Keratinocyte (primary cell): ENCODE data around the gene NGEF.

Experiments
- CTCF ChIP-seq, 3 experiments: IDR thresholded peaks in 1 of 3; conservative IDR thresholded peaks in 1 of 3; optimal IDR thresholded peaks in 1 of 3; 2 replicates in 2 of 3; 3 replicates in 1 of 3; pipeline versions ENCODE3 to v1.5.1; 2011; ENCODE audit warnings: low read length in 3 of 3, mild to moderate bottlenecking in 3 of 3, moderate library complexity in 2 of 3, control low read depth in 1 of 3, inconsistent platforms in 1 of 3; ENCODE audit not compliant: insufficient read depth in 2 of 3; ENCODE audit errors: extremely low read depth in 1 of 3
- EZH2 ChIP-seq: IDR thresholded peaks from one replicate; pipeline ENCODE4 v1.6.1; 2012; ENCODE audit warnings: inconsistent platforms, mild to moderate bottlenecking, low read length, moderate library complexity

DNA sequence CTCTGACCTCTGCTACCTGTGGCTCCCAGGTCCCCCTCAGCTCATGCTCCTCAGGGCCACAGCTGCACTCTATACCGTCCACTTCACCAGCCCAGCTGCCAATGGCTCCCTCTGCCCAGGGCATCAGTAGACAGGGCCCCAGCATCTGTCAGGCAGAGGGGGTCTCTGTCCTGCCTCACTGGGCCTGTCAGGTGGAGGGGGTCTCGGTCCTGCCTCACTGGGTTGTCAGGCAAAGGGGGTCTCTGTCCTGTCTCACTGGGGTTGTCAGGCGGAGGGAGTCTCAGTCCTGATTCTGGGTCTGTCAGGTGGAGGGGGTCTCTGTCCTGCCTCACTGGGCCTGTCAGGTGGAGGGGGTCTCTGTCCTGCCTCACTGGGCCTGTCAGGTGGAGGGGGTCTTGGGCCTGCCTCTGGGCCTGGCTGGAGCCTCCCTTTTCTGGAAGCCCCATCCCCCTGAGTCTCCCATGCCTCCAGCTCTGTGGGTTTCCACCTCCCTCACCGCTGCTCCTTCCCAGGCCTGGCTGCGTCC lies 123.1 kb downstream of the NGEF start:
- TF ChIP-seq CTCF (optimal IDR thresholded peaks at IDR 0.05 in 1 of 3, IDR thresholded peaks at IDR 0.05 in 1 of 3, conservative IDR thresholded peaks at IDR 0.05 in 1 of 3; ENCODE audit: extremely low read depth in 1 of 3, insufficient read depth in 2 of 3, low read length in 3 of 3), result no peak
- TF ChIP-seq EZH2, result no peak
